ENCODE data around the gene UGT1A8.

- TF ChIP-seq ZNF274 (IDR thresholded peaks at IDR 0.05; ENCODE audit: low read depth, low read length) (no peak), SUZ12 (IDR thresholded peaks at IDR 0.05; ENCODE audit: extremely low read depth, insufficient read depth, insufficient read length) (no peak)
Measured at GRCh38 chr2:233775414-233775813, 158.0 kb downstream of the UGT1A8 start.

Data from NT2/D1 (cell line).